Measurements from ENCODE around the gene TIMELESS.

Gene TIMELESS

GRCh38 chr12:56382611-56383010 is 66.6 kb downstream of the TIMELESS start:
- no peaks in the 10 kb centered on the region for H3K79me2 ChIP-seq (ENCODE audit: insufficient read depth, low read length)
- H3K27me3 ChIP-seq (ENCODE audit: insufficient read depth, low read length, poor library complexity, severe bottlenecking) = no peaks in the 10 kb centered on the region
- TF ChIP-seq CTCF (conservative IDR thresholded peaks at IDR 0.05; ENCODE audit: low read length) = no peak
- TF ChIP-seq EZH2phosphoT487 (IDR thresholded peaks at IDR 0.05; ENCODE audit: borderline replicate concordance) = no peak
- H3K9ac ChIP-seq (ENCODE audit: low read depth, low read length, poor library complexity, severe bottlenecking) = no peak overlapping the region
- no peaks in the 10 kb centered on the region for H4K20me1 ChIP-seq (ENCODE audit: insufficient read depth, low read length, poor library complexity, severe bottlenecking)
- H3K4me3 ChIP-seq (ENCODE audit: low read length, poor library complexity, severe bottlenecking) = no peak overlapping the region
- H3K4me2 ChIP-seq (ENCODE audit: low read depth, low read length, poor library complexity, severe bottlenecking) = no peak overlapping the region
- no peaks in the 10 kb centered on the region for H3K9me3 ChIP-seq (ENCODE audit: insufficient read depth, low read depth, low read length)
- H3K4me1 ChIP-seq (ENCODE audit: insufficient read depth, low read length, poor library complexity, severe bottlenecking) = no peaks in the 10 kb centered on the region
- no peaks in the 10 kb centered on the region for H3K36me3 ChIP-seq (ENCODE audit: insufficient read depth, low read length)
- H3K9me2 ChIP-seq (replicated peaks; ENCODE audit: low read depth, low read length) = no peaks in the 10 kb centered on the region
- no peaks in the 10 kb centered on the region for H3F3A ChIP-seq (ENCODE audit: low read depth)
- H2AFZ ChIP-seq (ENCODE audit: low read length) = no peak overlapping the region

GRCh38 chr12:56377989-56378316 is 71.3 kb downstream of the TIMELESS start:
- no peaks in the 10 kb centered on the region for H4K20me1 ChIP-seq (ENCODE audit: insufficient read depth, low read length, poor library complexity, severe bottlenecking)
- H3K4me3 ChIP-seq (ENCODE audit: low read length, poor library complexity, severe bottlenecking) = no peak overlapping the region
- 0 out of 2 replicates have a peak overlapping the region, but pooled peaks have one; percentile 16 for H2AFZ ChIP-seq (ENCODE audit: low read length)
- no peaks in the 10 kb centered on the region for H3K9me2 ChIP-seq (replicated peaks; ENCODE audit: low read depth, low read length)
- no peaks in the 10 kb centered on the region for H3F3A ChIP-seq (ENCODE audit: low read depth)
- no peaks in the 10 kb centered on the region for H3K27me3 ChIP-seq (ENCODE audit: insufficient read depth, low read length, poor library complexity, severe bottlenecking)
- H3K9ac ChIP-seq (ENCODE audit: low read depth, low read length, poor library complexity, severe bottlenecking) = no peak overlapping the region
- H3K36me3 ChIP-seq (ENCODE audit: insufficient read depth, low read length) = no peaks in the 10 kb centered on the region
- no peaks in the 10 kb centered on the region for H3K79me2 ChIP-seq (ENCODE audit: insufficient read depth, low read length)
- no peak overlapping the region for H3K4me2 ChIP-seq (ENCODE audit: low read depth, low read length, poor library complexity, severe bottlenecking)
- TF ChIP-seq EZH2phosphoT487 (IDR thresholded peaks at IDR 0.05; ENCODE audit: borderline replicate concordance) (no peak), CTCF (conservative IDR thresholded peaks at IDR 0.05; ENCODE audit: low read length) (no peak)
- H3K4me1 ChIP-seq (ENCODE audit: insufficient read depth, low read length, poor library complexity, severe bottlenecking) = no peaks in the 10 kb centered on the region
- peaks cover 3% of the 10 kb centered on the region; the same call in 1 of the 2 replicates for H3K9me3 ChIP-seq (ENCODE audit: insufficient read depth, low read depth, low read length)

- peak overlapping the region; percentile 16; the same call in 1 of the 2 replicates for H2AFZ ChIP-seq (ENCODE audit: low read length)
- H3K9ac ChIP-seq (ENCODE audit: low read depth, low read length, poor library complexity, severe bottlenecking) = no peak overlapping the region
- peaks cover 3% of the 10 kb centered on the region; the same call in 1 of the 2 replicates for H3K9me3 ChIP-seq (ENCODE audit: insufficient read depth, low read depth, low read length)
- H3K4me1 ChIP-seq (ENCODE audit: insufficient read depth, low read length, poor library complexity, severe bottlenecking) = no peaks in the 10 kb centered on the region
- H3K4me3 ChIP-seq (ENCODE audit: low read length, poor library complexity, severe bottlenecking) = no peak overlapping the region
- no peaks in the 10 kb centered on the region for H3K9me2 ChIP-seq (replicated peaks; ENCODE audit: low read depth, low read length)
- no peaks in the 10 kb centered on the region for H3F3A ChIP-seq (ENCODE audit: low read depth)
- H3K27me3 ChIP-seq (ENCODE audit: insufficient read depth, low read length, poor library complexity, severe bottlenecking) = no peaks in the 10 kb centered on the region
- no peaks in the 10 kb centered on the region for H4K20me1 ChIP-seq (ENCODE audit: insufficient read depth, low read length, poor library complexity, severe bottlenecking)
- H3K36me3 ChIP-seq (ENCODE audit: insufficient read depth, low read length) = no peaks in the 10 kb centered on the region
- no peaks in the 10 kb centered on the region for H3K79me2 ChIP-seq (ENCODE audit: insufficient read depth, low read length)
- no peak overlapping the region for H3K4me2 ChIP-seq (ENCODE audit: low read depth, low read length, poor library complexity, severe bottlenecking)
- TF ChIP-seq EZH2phosphoT487 (IDR thresholded peaks at IDR 0.05; ENCODE audit: borderline replicate concordance) = no peak
- no peak for TF ChIP-seq CTCF (conservative IDR thresholded peaks at IDR 0.05; ENCODE audit: low read length)
These were observed 71.8 kb downstream of the TIMELESS start for GRCh38 chr12:56377310-56377988.

Data from Loucy (cell line).